H4 (cell line): ENCODE data around the gene CCDC33. TPM values are rescaled to one million over a fixed set of nuclear protein-coding genes. Genes with fewer than 3 reads are reported as not detected.

ENCODE experiments used
- DNase-seq: peaks from one replicate; pipeline ENCODE4 v3.0.0-alpha.2; 2015; ENCODE audit warnings: low spot score
- total RNA-seq: library from RNA; depleted of rRNA; stranded (reverse); fragments of >200 nt; shearing (Covaris generic); gene quantifications from 2 replicates; pipeline ENCODE4 v1.2.3, GENCODE V29; 2014

Gene CCDC33
- total RNA-seq, 1 experiment from 2014 or later = 2.0 TPM

DNA sequence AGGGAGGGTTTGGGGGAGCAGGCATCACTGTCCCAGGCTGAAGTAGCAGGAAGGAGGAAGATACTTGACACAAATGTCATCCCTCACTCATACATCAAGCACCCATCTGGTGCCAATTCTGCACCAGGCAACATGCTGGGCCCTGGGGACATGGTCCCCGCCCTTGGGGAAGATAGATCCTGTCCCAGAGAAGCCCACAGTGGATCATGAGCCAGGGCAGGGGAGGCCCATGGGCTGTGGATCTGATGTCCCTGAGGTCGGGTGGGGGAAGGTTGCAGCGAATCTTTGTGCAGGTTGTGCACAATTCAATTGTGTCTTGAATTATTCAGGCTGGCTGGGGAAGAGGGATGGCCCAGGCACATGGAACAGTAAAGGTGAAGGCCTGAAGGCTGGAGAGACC, 6.4 kb upstream of the CCDC33 start:
- DNase-seq = no peak

- DNase-seq = no peak
These were observed 4.7 kb upstream of the CCDC33 start for GRCh38 chr15:74231475-74231874.

- DNase-seq = no peak
These were observed 2.8 kb upstream of the CCDC33 start for GRCh38 chr15:74233373-74233772.

- no peak for DNase-seq
These were observed 2.1 kb upstream of the CCDC33 start for GRCh38 chr15:74233851-74234597.

DNA sequence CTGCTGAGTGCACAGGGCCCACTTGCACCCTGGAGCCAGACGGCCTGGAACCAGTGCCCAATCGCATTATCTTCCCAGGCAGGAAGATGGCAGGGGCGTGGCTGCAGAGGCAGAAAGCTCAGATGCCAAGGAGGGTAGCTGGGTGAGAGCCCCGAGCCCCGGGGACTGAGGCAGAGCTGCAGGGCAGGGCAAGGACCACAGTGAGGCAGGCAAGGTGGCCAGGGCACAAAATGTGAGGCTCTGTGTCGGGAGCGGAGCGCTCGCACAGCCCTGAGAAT, 1.6 kb upstream of the CCDC33 start:
- DNase-seq = no peak

- no peak for DNase-seq
These were observed 3.1 kb downstream of the CCDC33 start for GRCh38 chr15:74239051-74239705.

DNA sequence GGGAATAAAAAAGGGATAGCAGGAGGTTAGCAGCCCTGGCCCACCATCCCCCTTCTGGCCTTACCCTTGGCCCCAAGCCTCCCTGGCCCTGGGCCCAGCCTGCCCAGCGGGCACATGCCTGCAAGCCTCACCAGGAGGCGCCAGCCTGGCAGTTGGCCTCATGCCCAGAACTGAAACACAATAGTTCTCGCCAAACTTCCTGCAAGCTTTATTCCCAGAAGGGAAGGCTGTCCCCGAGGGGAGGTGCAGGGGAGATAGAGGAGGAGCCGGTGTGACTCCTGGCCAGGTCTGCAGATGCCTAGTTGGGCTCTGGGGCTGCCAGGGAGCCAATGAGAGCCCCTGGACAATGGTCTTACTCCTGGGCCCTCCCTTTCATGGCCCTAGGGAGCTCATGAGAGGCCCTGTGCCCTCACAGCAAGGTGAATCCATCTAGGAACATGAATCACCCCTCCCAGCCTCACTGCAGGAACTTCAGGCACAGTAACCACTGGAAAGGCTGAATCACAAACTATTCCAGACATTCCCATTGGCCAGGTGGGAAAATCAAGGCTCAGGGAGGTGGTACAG, 4.0 kb downstream of the CCDC33 start:
- peak; percentile 99 for DNase-seq

DNA sequence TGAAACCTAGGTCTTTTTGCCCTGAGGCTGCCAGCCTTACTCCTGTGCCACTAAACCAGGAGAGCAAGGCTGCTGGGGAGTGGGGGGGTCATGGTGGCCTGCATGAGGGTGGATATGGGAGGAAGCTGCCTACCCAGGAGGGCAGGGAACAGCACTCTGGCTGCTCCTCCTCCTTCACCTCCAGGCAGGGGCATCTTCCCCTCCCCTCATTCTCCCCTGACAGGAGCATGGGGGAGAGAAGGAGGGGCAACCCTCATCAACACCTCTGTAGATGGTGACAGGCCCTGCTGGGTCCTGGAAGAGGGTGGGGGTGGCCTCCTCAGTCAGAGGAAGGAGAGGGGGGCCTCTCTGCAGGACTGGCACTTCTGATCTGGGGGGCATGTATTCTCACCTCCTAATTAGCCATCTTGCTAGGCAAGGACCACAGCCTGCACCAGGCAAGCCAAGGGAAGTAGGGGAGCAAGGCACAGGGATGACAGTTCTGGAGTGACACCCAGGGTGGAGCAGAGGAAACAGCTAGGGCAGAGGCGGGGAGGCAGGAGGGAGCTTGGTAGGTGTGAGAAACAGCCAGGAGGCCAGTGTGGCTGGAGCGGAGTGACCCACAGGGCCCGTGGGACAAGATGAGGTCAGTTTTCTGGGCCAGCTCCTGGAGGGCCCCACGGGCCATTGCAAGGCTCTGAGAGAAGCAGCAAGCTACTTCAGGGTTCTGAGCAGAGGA, 4.9 kb downstream of the CCDC33 start:
- no peak for DNase-seq

DNA sequence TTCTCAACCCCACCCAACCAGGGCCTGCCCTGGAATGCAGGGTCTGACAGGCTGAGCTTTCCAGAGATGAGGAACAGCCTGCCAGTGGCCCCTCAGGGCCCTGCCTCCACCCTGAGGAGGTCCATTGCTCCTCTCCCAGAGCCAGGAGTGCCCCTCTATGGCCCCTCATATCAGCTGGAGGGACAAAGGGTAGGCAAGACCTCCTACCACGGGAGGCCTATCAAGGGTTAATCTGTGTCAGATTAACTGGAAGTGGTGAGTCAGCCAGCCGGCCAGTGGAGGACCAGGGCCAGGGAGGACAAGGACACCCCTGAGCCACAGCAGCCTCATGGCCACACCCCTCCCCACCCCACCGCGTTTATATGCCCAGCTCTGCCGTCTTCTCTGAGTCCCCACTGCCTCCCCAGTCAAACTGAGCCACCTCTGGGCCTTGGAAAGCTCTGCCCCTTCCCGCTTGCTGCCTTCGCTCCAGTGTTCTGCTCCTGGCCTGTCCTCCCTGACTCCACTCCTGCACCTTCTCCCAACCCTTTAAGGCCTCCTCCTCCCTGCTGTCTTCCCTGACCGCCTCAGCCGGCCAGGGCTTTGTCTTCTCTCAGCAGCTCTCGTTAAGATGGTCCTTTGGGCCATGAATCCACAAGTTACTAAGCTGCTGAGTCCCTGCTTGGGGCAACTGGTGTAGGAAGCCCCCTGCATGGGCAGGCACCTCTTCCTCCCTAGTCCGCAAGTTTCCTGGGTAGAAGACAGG, 6.5 kb downstream of the CCDC33 start:
- DNase-seq = peak; percentile 63

DNA sequence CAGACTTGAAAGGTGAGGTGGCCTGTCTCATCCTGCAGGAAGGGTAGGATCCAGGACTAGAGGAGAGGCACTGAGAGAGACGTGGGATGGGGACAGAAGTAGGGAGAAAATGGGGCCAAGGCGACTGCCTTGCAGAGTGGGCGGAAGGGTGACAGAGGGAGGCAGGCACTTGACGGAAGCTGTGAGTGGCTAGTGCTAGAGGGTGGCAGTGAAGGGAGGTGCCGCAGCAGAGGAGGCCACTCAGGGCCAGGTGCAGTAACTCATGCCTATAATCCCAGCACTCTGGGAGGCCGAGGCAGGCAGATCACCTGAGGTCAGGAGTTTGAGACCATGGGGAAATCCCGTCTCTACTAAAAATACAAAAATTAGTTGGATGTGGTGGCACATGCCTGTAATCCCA, 7.3 kb downstream of the CCDC33 start:
- no peak for DNase-seq

- DNase-seq = no peak
These were observed 8.8 kb downstream of the CCDC33 start for GRCh38 chr15:74244822-74245341.

DNA sequence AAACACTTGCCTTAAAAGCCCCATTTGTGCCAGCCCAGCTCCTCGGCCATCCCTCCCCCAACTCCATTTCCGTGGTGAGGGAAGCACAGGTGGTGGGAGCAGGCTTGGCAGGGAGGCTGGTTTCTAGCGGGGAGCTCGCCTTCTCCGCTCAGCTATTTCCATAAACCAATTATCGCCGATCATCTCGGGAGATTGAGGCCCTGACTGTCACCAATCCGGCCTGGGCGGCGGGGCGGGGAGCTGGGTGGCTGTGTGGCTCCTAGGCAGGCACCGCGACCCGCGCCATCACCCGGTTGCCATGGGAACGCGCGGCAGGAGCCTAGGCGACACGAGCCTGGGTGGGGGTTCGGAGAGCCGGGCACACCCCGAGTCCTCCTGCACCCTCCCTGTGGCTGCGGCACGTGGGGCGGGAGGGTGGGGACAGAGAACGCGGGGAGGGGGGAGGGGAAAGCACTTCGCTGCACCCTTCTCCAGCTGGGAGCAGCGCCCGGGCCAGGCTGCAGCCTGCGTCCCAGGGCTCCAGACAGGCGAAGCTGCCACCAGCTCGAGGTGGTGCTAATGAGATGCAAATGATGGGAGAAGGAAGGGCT, 9.3 kb downstream of the CCDC33 start:
- no peak for DNase-seq

DNA sequence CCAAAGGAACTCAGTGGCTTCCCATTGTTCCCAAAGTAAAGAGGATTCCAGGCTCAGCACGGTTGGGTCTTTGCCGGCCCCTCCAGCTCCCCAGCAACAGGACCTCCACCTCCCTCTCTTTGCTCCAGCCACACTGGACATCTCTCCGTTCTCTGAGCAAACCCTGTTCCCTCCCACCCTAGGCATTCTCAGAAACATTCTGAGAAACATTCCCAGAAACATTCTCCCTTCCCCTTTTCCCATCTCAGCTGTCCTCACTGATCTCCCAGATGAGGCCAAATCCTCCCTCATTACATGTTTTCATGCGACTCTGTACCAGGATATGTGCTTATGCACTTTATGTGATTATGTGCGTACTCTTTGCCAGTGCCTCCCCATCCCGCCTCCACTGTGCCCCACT, 14.1 kb downstream of the CCDC33 start:
- DNase-seq = no peak

GRCh38 chr15:74251131-74251811, 15.1 kb downstream of the CCDC33 start:
- DNase-seq = no peak

DNA sequence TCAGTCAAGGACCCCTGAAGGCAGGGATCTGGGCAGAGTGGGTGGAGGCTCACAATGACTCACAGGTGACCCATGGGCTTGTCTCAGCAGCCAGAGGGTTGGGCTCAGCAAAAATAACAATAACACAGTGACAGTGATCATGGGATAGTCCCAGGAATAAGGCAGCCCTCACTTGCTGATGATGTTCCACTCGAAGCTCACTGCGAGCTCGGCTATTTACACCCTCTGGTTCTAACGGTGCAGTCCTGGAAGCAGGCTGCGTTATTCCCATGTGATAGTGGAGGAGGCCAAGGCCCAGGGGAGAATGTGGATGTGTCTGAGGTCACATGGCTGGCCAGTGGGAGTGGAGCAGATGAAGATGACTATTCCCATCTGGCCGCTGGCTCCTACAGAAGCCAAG, 16.2 kb downstream of the CCDC33 start:
- no peak for DNase-seq

DNA sequence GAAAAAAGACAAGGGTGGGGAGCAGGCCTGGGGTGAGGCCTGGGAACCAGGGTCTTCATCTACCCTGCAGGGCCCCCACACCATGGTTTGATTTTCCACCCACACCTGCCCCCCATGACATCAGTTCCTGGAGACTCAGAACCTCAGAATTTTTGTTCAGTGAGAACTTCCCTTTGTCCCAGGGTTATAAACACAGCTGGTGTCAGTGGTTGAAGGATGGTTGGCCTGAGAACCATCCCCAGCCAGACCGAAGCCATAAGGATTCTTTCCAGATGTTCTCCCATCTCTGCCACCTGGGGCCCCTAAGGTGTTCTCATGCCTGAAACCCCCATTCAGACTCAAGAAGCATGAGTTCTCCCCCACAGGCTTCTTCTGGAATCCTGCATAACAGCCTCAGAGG, 16.6 kb downstream of the CCDC33 start:
- DNase-seq = no peak

- no peak for DNase-seq
These were observed 17.2 kb downstream of the CCDC33 start for GRCh38 chr15:74253211-74253921.

DNA sequence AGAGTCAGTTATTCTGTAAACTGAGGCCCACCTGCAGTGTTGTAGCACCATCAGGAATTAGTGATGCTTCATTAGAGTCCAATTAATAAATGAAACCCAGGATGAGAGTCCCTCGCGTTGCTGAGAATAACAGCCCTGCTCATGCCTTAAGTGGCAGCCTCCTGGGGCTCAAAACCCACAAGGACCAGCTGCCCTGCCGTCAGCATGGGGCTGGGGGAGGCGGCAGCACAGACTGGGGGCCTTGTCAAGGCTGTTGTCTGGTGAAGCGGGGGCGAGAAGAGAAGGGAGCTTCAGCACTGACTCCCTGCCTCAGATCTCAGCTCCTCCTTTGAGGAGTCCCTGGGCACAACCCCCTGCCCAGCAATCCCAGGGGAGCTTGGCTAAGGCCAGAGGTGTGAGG, 21.0 kb downstream of the CCDC33 start:
- DNase-seq = no peak

- no peak for DNase-seq
These were observed 21.5 kb downstream of the CCDC33 start for GRCh38 chr15:74257623-74258022.
